ENCODE measurements around the gene REG1B.

The REG1B gene

GRCh38 chr2:79087785-79088364, at the start of gene REG1B:
REG1B (minus strand) TSS chr2:79087993; CDS start chr2:79087612, 381 bp downstream.
- H3K27ac ChIP-seq, result no peak within 1 kb of the TSS
- TF ChIP-seq CTCF (conservative IDR thresholded peaks at IDR 0.05; ENCODE audit: low read depth), result no peak
- DNase-seq (ENCODE audit: low spot score), result no peak
- ChIA-PET CTCF (no interaction called here), POLR2A (ENCODE audit: low non-redundant PET) (no interaction called here)

GRCh38 chr2:79131687-79132086, 43.9 kb upstream of the REG1B start:
- no peak for DNase-seq (ENCODE audit: low spot score)
- no peak for TF ChIP-seq CTCF (conservative IDR thresholded peaks at IDR 0.05; ENCODE audit: low read depth)
- ChIA-PET CTCF (no interaction called here), POLR2A (ENCODE audit: low non-redundant PET) (no interaction called here)
- H3K27ac ChIP-seq, result no peak overlapping the region

- no peak overlapping the region for H3K27ac ChIP-seq
- POLR2A ChIA-PET (ENCODE audit: low non-redundant PET), result no interaction called here
- CTCF ChIA-PET, result interaction anchor here (0.6 kb wide), 1 partner anchor 907 kb away, joined by 3 read pairs; no protein-coding TSS in a partner anchor
- no peak for TF ChIP-seq CTCF (conservative IDR thresholded peaks at IDR 0.05; ENCODE audit: low read depth)
- DNase-seq (ENCODE audit: low spot score), result no peak
Measured at GRCh38 chr2:79129804-79130203, 42.0 kb upstream of the REG1B start.

- no peak for TF ChIP-seq CTCF (conservative IDR thresholded peaks at IDR 0.05; ENCODE audit: low read depth)
- ChIA-PET CTCF (no interaction called here), POLR2A (ENCODE audit: low non-redundant PET) (no interaction called here)
- no peak for DNase-seq (ENCODE audit: low spot score)
- no peak overlapping the region for H3K27ac ChIP-seq
Measured at GRCh38 chr2:79129260-79129659, 41.5 kb upstream of the REG1B start.

- ChIA-PET POLR2A (ENCODE audit: low non-redundant PET) (no interaction called here), CTCF (no interaction called here)
- no peak for TF ChIP-seq CTCF (conservative IDR thresholded peaks at IDR 0.05; ENCODE audit: low read depth)
- no peak for DNase-seq (ENCODE audit: low spot score)
- no peak overlapping the region for H3K27ac ChIP-seq
Measured at GRCh38 chr2:79128406-79128805, 40.6 kb upstream of the REG1B start.

GRCh38 chr2:79125721-79125985, 37.9 kb upstream of the REG1B start:
- no peak for TF ChIP-seq CTCF (conservative IDR thresholded peaks at IDR 0.05; ENCODE audit: low read depth)
- CTCF ChIA-PET, result no interaction called here
- POLR2A ChIA-PET (ENCODE audit: low non-redundant PET), result no interaction called here
- no peak overlapping the region for H3K27ac ChIP-seq
- no peak for DNase-seq (ENCODE audit: low spot score)

Data from RWPE1 (cell line).